HG03159 (cell line): ENCODE data around the gene KISS1.

ENCODE experiments used
- ATAC-seq: cut with Tn5 transposase; IDR thresholded peaks from one replicate; pipeline ENCODE4 v1.9.1; 2021; ENCODE audit warnings: mild to moderate bottlenecking, moderate library complexity; ENCODE audit not compliant: unreplicated experiment

Gene KISS1

DNA sequence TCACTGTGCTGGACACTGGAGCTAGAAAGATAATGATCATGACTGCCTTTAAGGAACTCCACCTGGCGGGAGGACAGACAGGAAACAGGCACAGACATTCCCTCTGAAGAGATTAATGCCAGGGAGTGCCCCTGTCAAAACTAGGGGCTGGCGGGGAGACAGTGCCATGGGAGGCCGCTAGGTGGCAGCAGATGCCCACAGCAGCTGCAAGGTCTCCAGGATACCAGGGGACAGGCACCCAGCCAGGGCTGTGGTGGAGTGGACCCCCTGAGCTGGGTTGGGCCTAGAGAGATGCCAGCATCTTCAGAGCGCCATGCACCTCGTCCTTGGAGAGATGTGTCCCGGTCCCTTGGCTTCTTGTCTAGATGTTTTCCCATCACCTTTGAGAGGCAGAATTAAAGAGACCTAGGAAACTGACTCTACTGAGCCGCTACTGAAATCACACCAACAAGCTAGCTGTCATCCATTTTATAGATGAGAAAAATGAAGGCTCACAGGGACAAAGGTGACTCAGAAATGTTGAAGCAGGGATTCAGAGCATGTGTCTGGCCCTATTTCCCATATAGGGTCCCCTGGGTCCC, 33.7 kb downstream of the KISS1 start:
- ATAC-seq: no peak

DNA sequence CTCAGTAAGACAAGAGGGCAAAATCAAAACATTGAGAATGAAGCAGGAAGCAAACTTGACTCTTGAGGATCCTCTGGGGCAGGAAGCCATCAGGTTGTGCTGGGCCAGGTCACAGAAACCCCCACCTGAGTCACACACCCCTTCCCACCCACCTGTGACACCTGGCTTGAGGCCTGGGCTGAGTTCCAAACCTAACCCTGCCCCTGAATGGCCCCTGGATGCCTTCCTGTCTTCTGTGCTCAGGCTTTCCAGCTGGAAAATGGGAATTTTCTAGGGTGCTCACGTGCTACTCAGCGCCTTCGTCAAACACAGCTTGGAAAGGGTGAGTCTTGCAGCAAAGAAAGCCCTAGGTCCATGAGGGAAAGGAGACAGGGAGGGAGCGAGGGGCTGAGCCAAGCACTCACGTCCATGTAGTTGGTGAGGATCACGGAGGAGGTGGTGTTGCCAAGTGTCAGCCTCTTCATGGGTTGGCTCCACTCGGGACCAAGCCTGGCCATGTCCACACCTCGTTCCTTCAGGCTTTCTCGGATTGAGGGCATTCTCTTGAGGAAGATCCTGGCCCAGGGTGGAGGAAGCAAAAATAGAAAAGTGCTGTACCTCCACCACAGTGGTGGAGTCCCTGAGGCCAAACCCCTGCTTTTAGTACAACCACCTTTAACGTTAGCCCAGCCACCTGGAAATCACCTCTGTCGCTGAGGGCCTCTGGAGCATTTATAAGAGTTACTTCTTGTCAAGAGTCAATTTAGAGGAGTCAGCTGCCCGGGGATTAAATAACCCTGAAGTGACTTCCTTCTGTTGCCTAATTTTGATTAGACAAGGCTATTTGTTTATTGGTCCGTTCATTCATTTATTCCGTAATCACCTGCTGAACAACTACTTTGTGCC, 34.4 kb downstream of the KISS1 start:
- ATAC-seq: no peak

DNA sequence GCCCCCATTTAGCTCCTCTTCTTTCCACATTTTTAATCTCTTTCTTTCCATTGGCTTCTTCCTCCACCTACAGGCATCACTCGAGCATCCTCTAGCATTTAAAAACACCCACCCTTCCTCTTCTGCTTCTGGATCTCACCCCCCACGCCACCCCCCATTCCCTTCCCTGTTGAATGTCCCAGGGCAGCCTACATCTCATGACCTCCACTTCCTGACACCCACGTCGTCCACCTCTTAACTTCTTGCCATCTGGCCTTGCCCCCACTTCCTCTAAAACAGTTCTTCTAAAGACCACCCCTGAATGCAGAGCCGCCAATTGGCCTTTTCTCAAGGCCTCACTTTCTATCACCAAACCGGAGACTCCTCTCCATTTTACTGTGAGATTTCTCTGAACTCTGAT, 38.3 kb downstream of the KISS1 start:
- no peak for ATAC-seq

DNA sequence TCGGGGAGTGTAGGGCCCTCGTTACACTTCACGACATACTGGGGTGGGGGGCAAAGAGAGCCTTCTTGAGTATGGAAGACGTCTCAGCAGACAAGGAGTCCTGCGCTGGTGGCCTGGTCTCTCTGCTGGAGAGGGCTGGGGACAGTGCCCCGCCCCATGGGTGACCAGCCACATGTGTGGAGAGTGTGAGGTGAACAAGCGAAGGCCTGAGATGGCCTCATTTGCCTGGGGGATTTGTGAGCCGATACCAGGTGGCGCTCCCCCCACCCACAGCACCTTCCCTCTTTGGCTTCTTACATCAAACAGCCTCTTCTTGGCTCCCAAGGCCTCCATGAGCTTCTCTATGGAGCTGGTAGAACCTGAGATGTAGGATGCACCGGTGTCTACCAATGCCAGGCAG, 40.4 kb downstream of the KISS1 start:
- ATAC-seq: no peak

GRCh38 chr1:204154568-204155255, 41.6 kb downstream of the KISS1 start:
- ATAC-seq: no peak

DNA sequence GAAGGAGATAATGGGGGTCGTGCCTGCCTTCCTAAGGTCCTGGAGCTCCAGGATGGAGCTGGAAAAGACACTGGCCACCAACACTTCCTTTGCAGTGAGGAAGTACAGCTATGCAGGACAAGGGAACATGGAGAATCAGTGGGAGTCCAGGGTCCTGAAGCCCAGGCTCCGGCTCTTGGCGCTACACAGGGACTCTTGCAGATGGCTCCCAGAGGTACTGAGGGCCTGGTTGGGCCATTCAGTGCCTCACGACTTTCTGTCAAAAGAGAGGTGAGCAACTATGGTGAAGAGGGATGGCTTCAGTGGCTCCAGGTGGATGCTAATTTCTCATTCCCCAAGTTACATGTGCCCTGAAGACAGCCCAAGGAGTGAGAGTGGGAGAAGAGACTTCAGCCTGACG, 42.6 kb downstream of the KISS1 start:
- ATAC-seq: no peak

DNA sequence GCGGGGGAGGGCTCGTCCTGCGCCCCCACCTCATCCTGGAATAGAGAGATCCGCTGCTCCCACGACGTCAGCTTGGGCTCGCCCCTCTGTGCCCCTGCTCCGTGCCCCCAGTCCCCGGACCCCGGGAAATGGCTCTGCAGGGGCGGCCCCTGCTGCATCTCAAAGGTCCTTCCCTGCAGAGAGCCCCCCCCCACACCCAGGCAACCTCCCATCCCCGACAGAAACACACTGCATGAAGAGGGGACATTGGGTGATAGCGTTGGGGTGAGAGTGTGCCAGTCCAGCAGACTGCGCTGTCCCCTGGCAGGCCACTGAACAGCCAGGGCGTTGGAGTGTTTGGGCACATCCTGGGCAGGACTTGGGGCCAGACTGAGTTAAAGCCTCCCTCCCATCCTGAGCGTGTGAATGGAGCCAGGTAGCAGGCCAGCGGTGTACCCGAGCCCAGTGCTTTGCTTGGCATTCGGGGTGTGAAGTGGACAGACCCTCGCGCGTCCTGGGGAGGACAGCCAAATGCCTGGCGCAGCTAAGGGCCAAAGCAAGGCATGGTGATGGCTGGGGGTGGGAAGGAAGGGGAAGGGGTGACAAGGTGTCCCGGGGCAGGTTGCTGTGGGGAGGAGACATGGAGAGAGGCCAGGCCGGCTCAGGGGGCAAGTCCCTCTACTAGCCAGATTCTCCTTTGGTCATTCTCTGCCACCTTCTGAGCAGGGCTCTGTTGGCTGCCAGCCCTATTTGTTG, 43.8 kb downstream of the KISS1 start:
- ATAC-seq: no peak

GRCh38 chr1:204151552-204152309, 44.6 kb downstream of the KISS1 start, which contains the start of gene ETNK2:
Gene ETNK2, minus strand, starts transcription at chr1:204152044. Its CDS starts 192 bp downstream, at chr1:204151852.
- no peak for ATAC-seq

DNA sequence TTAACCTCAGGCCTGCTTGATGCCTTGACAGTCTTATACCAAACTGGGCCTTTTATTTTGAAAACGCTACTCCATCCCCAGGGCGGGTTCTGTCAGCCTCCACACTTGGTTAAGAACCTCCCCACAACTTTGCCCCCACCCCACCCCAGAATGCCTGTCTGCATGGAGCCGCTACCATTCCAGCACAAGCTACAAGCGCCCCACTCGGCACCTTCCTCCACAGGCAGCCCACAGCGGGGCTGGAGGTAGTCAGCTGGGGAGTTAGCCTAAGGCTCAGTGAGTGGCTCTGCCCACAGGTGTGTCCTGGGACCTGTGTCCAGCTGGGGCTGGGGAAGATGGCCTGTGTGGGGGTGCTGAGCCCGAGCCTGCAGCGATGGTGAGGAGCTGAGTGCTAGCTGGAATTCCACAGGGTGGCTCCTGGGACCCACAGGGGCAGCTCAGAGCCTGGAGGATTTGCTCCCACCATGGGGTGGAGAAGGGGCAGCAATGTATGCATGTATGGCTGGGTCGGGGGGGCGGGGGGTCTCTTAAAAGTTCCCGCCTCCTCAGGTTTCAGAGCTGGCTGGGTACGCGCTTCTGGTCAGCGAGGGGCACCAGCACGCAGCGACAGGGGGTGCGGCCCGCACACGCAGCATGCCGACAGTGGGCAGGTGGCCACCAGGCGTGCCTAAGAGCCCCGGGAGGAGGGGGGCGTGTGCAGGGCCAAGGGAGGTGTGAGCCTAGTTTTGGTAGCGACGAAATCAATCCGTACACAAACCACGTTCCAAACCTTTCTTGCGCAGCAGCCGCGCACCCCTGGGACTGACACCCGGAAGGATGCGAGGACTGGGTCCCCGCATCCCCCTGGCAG, 45.4 kb downstream of the KISS1 start:
- ATAC-seq: no peak

- ATAC-seq: no peak
Measured at GRCh38 chr1:204149635-204150565, 46.4 kb downstream of the KISS1 start.

DNA sequence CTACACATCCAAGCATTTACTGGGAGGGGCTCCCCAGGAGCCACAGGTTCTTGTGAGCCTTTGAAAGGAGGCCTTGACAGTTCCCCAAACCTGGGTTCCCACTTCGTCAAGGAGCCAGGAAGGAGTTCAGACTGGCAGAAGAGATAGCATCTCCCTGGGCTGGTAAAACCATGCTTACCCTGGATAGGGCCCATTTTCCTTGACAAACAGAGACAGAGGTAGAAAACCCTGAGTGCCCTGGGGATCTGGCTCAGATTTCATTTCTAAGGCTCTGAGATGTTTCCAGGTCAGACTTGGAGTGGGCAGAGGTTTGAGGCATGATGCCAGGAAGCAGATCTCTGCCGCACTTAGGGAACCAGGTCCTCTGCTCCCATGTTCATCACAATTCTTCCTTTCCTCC, 47.2 kb downstream of the KISS1 start:
- ATAC-seq: no peak

GRCh38 chr1:204147406-204148383, 48.6 kb downstream of the KISS1 start:
- ATAC-seq: no peak

- ATAC-seq: no peak
Measured at GRCh38 chr1:204146965-204147364, 49.3 kb downstream of the KISS1 start.

DNA sequence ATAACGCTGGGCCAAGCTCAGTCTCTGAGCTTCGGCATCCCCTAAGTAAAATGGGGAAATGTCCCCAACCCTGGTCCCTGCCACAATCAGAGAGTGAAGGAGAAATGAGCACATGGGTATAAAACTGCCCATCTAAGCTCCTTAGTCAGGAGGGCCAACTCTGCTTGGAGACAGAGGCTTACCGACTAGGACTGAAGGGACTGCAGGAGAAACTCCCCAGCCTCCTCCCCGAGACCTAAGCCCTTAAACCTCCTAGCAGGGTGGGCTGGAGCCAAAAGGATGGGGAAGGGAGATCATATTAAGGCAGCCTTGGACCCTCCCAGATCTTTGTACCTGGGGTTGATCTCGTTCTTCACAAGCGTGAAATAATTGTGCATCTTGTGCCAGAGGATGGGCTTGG, 50.0 kb downstream of the KISS1 start:
- no peak for ATAC-seq

GRCh38 chr1:204145033-204145504, 51.2 kb downstream of the KISS1 start:
- ATAC-seq: no peak

DNA sequence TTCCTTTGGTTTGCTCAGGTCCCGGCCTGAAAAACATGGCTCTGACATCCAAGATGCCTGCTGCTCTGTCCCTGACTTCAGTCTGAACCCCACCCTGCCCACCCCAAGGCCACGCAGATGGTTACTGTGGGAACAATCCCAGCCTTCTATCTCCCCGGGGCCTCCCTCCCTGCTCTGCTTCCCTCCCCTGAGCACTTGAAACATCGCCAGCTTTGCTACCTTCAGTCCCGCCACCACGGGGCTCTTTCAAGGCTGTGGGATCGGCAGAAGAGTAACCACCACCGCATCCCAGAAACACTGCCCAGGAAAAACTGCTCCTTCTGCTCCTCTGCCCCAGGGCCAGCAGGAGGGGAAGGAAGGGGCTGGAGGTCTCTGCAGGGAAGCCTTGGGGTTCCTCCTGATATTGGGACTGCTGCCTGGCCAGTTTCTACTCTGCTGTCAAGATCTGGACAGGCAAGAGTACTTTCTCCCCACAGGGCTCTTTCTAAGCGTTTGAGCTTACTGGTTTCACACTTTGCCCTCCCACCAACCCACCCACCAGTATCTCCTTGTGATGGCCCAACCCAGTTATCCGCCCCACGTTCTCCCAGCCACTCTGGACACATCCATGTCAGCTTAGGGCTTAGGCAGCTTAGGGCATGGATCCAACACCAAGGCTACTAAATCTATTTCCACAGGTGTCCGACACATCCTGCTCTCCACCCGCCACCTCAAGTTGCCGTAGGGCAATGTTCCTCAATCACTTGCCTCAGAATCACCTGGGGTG, 52.8 kb downstream of the KISS1 start:
- ATAC-seq: no peak
